Naive B cell (primary cell): ENCODE measurements around the gene TBX10. TPM values are rescaled to one million over a fixed set of nuclear protein-coding genes. Genes with fewer than 3 reads are reported as not detected.
"Not testable (repeated sequence)": the region's sequence is repeated elsewhere in the genome, so short reads cannot be mapped to it uniquely, and the experiment has no call there.

Experiments used
- ATAC-seq, 2 donors: fragments of 150-1000 bp; cut with Tn5 transposase; 2 replicates each; pipeline ENCODE4 v1.10.0; 2021; ENCODE audit warnings: low read depth in 2 of 2, mild to moderate bottlenecking in 2 of 2, moderate library complexity in 2 of 2
- DNase-seq: peaks from one replicate; pipeline ENCODE4 v3.0.0; 2022
- H3K27ac Mint-ChIP-seq, 6 donors: one replicate each; pipeline ENCODE4 v1.8.0; 2020 to 2022; ENCODE audit warnings: mild to moderate bottlenecking in 6 of 6, mixed read lengths in 6 of 6, moderate library complexity in 5 of 6, inconsistent platforms in 2 of 6
- H3K27me3 Mint-ChIP-seq, 3 donors: one replicate each; pipeline ENCODE4 v1.8.0; 2021 to 2022; ENCODE audit warnings: mixed read lengths in 3 of 3, mild to moderate bottlenecking in 1 of 3
- H3K36me3 Mint-ChIP-seq, 2 donors: one replicate each; pipeline ENCODE4 v1.8.0; 2020 to 2022; ENCODE audit warnings: mixed read lengths in 2 of 2, inconsistent platforms in 1 of 2, mild to moderate bottlenecking in 1 of 2
- H3K4me1 Mint-ChIP-seq, 3 donors: one replicate each; pipeline ENCODE4 v1.8.0; 2020 to 2022; ENCODE audit warnings: mixed read lengths in 3 of 3, inconsistent platforms in 1 of 3, mild to moderate bottlenecking in 1 of 3, moderate library complexity in 1 of 3
- H3K4me3 Mint-ChIP-seq, 8 donors: one replicate each; pipeline ENCODE4 v1.8.0; 2020 to 2022; ENCODE audit warnings: mild to moderate bottlenecking in 8 of 8, mixed read lengths in 8 of 8, moderate library complexity in 8 of 8, inconsistent platforms in 2 of 8
- H3K9me3 Mint-ChIP-seq, 7 donors: one replicate each; pipeline ENCODE4 v1.8.0; 2020 to 2022; ENCODE audit warnings: mixed read lengths in 7 of 7, mild to moderate bottlenecking in 5 of 7, inconsistent platforms in 2 of 7, moderate library complexity in 1 of 7
- polyA plus RNA-seq, 6 donors: library from polyadenylated mRNA; unstranded; fragments of 300-500 nt; fragmentation: Illumina TruSeq; gene quantifications; one replicate each; pipeline ENCODE4 v1.2.3, GENCODE V29; 2021; ENCODE audit warnings: low read depth in 6 of 6

TBX10 gene
- polyA plus RNA-seq, 6 donors from 2014 or later: not detected

GRCh38 chr11:67668192-67668551 is 28.6 kb upstream of the TBX10 start:
- H3K36me3 Mint-ChIP-seq: no peaks in the 10 kb centered on the region
- peaks cover 14 to 20% (median 15%) of the 10 kb centered on the region in 3 donors for H3K4me1 Mint-ChIP-seq
- H3K9me3 Mint-ChIP-seq: no peaks in the 10 kb centered on the region
- H3K27ac Mint-ChIP-seq: no peak overlapping the region
- peaks cover 0 to 2% (median 0%) of the 10 kb centered on the region in 3 donors for H3K27me3 Mint-ChIP-seq
- ATAC-seq (no peak), DNase-seq (no peak)
- no peak overlapping the region for H3K4me3 Mint-ChIP-seq

- H3K27me3 Mint-ChIP-seq: no peaks in the 10 kb centered on the region
- H3K4me1 Mint-ChIP-seq: peaks cover 14 to 20% (median 15%) of the 10 kb centered on the region in 3 donors
- no peaks in the 10 kb centered on the region for H3K9me3 Mint-ChIP-seq
- no peak overlapping the region for H3K27ac Mint-ChIP-seq
- ATAC-seq: peak; percentile 93 to 94
- DNase-seq: peak; percentile 73
- H3K4me3 Mint-ChIP-seq: peak overlapping the region in 2 of 8 donors; percentile 46 to 68
- no peaks in the 10 kb centered on the region for H3K36me3 Mint-ChIP-seq
These were observed 28.1 kb upstream of the TBX10 start for GRCh38 chr11:67667490-67668191.

GRCh38 chr11:67666676-67667489 is 27.3 kb upstream of the TBX10 start:
- no peaks in the 10 kb centered on the region for H3K9me3 Mint-ChIP-seq

GRCh38 chr11:67666303-67666645 is 26.7 kb upstream of the TBX10 start:
- no peak overlapping the region for H3K27ac Mint-ChIP-seq
- no peaks in the 10 kb centered on the region for H3K36me3 Mint-ChIP-seq
- H3K9me3 Mint-ChIP-seq: no peaks in the 10 kb centered on the region
- H3K27me3 Mint-ChIP-seq: no peaks in the 10 kb centered on the region
- DNase-seq (no peak), ATAC-seq (no peak)
- H3K4me1 Mint-ChIP-seq: peaks cover 14 to 20% (median 15%) of the 10 kb centered on the region in 3 donors
- peak overlapping the region in 4 of 8 donors; percentile 35 to 65 (median 44) for H3K4me3 Mint-ChIP-seq

More at GRCh38 chr11:67666676-67667489, 27.3 kb upstream of the TBX10 start:
- Mint-ChIP-seq H3K27me3 (no peaks in the 10 kb centered on the region), H3K4me3 (peak overlapping the region in 6 of 8 donors; percentile 42 to 77 (median 66)), H3K27ac (peak overlapping the region in 1 of 6 donors; percentile 65), H3K4me1 (peaks cover 14 to 20% (median 15%) of the 10 kb centered on the region in 3 donors), H3K36me3 (no peaks in the 10 kb centered on the region)
- ATAC-seq: no peak
- DNase-seq: no peak

- no peak for DNase-seq
- Mint-ChIP-seq H3K27ac (no peak overlapping the region), H3K27me3 (no peaks in the 10 kb centered on the region), H3K4me1 (peaks cover 14 to 20% (median 15%) of the 10 kb centered on the region in 3 donors), H3K9me3 (no peaks in the 10 kb centered on the region), H3K36me3 (no peaks in the 10 kb centered on the region), H3K4me3 (peak overlapping the region in 3 of 8 donors; percentile 22 to 65 (median 46))
- ATAC-seq: no peak
These were observed 26.2 kb upstream of the TBX10 start for GRCh38 chr11:67665541-67666302.

- ATAC-seq (no peak), DNase-seq (no peak)
- Mint-ChIP-seq H3K4me3 (no peak overlapping the region), H3K27ac (peak overlapping the region in 1 of 6 donors; percentile 53), H3K36me3 (no peaks in the 10 kb centered on the region), H3K4me1 (peaks cover 12 to 15% (median 14%) of the 10 kb centered on the region in 3 donors), H3K9me3 (no peaks in the 10 kb centered on the region), H3K27me3 (no peaks in the 10 kb centered on the region)
These were observed 25.4 kb upstream of the TBX10 start for GRCh38 chr11:67664696-67665540.

- DNase-seq (no peak), ATAC-seq (no peak)
- peak overlapping the region in 1 of 8 donors; percentile 6 for H3K4me3 Mint-ChIP-seq
- no peaks in the 10 kb centered on the region for H3K36me3 Mint-ChIP-seq
- H3K4me1 Mint-ChIP-seq: peaks cover 13 to 18% (median 16%) of the 10 kb centered on the region in 3 donors
- H3K27me3 Mint-ChIP-seq: no peaks in the 10 kb centered on the region
- no peaks in the 10 kb centered on the region for H3K9me3 Mint-ChIP-seq
- H3K27ac Mint-ChIP-seq: no peak overlapping the region
These were observed 24.6 kb upstream of the TBX10 start for GRCh38 chr11:67664213-67664585.

- Mint-ChIP-seq H3K4me1 (peaks cover 19 to 24% (median 21%) of the 10 kb centered on the region in 3 donors), H3K27ac (no peak overlapping the region), H3K27me3 (no peaks in the 10 kb centered on the region), H3K4me3 (no peak overlapping the region), H3K36me3 (no peaks in the 10 kb centered on the region), H3K9me3 (no peaks in the 10 kb centered on the region)
- DNase-seq (no peak), ATAC-seq (no peak)
These were observed 24.1 kb upstream of the TBX10 start for GRCh38 chr11:67663532-67664212.

GRCh38 chr11:67662835-67663531 is 23.4 kb upstream of the TBX10 start:
- ATAC-seq: no peak

GRCh38 chr11:67662142-67662834 is 22.7 kb upstream of the TBX10 start:
- H3K4me3 Mint-ChIP-seq: no peak overlapping the region

More at GRCh38 chr11:67662835-67663531, 23.4 kb upstream of the TBX10 start:
- Mint-ChIP-seq H3K27ac (no peak overlapping the region), H3K27me3 (no peaks in the 10 kb centered on the region), H3K36me3 (no peaks in the 10 kb centered on the region), H3K4me3 (peak overlapping the region in 1 of 8 donors; percentile 41), H3K4me1 (peaks cover 20 to 26% (median 25%) of the 10 kb centered on the region in 3 donors), H3K9me3 (no peaks in the 10 kb centered on the region)
- DNase-seq: no peak

GRCh38 chr11:67660752-67661151 is 21.2 kb upstream of the TBX10 start:
- not testable (repeated sequence) for H3K27ac Mint-ChIP-seq, ATAC-seq, DNase-seq, H3K36me3 Mint-ChIP-seq, H3K27me3 Mint-ChIP-seq, H3K4me3 Mint-ChIP-seq
- H3K9me3 Mint-ChIP-seq: peaks cover 0 to 12% (median 5%) of the 10 kb centered on the region in 7 donors
- H3K4me1 Mint-ChIP-seq: peaks cover 11 to 15% (median 13%) of the 10 kb centered on the region in 3 donors

More at GRCh38 chr11:67662142-67662834, 22.7 kb upstream of the TBX10 start:
- DNase-seq (no peak), ATAC-seq (no peak)
- H3K27me3 Mint-ChIP-seq: no peaks in the 10 kb centered on the region
- H3K9me3 Mint-ChIP-seq: peaks cover 0 to 3% (median 0%) of the 10 kb centered on the region in 7 donors
- H3K27ac Mint-ChIP-seq: peak overlapping the region in 1 of 6 donors; percentile 74
- H3K36me3 Mint-ChIP-seq: no peaks in the 10 kb centered on the region
- peaks cover 20 to 26% (median 25%) of the 10 kb centered on the region in 3 donors for H3K4me1 Mint-ChIP-seq
